Fibroblast of the aortic adventitia (primary cell): Measurements from ENCODE around the gene MAP3K7. TPM values are rescaled to one million over a fixed set of nuclear protein-coding genes. Genes with fewer than 3 reads are reported as not detected.
A peak's percentile ranks its signal among the peaks of the same experiment; 100 is the strongest.

Experiments
- DNase-seq: peaks from one replicate; pipeline ENCODE4 v3.0.0-alpha.2; 2010; ENCODE audit warnings: low read depth
- H3K4me3 ChIP-seq: 2 replicates; pipeline ENCODE4 v1.5.1; 2011; ENCODE audit warnings: low read depth, mild to moderate bottlenecking, control low read depth, low read length, moderate library complexity
- CTCF ChIP-seq: IDR thresholded peaks from 2 replicates; pipeline ENCODE4 v1.5.1; 2011; ENCODE audit warnings: mild to moderate bottlenecking, low read length, control low read depth, inconsistent platforms; ENCODE audit not compliant: insufficient read depth
- total RNA-seq: library from RNA; depleted of rRNA; stranded (reverse); fragments of >200 nt; gene quantifications from 2 replicates; pipeline ENCODE4 v1.2.3, GENCODE V29; 2012; ENCODE audit warnings: low replicate concordance

The MAP3K7 gene
- total RNA-seq, 1 donor: 36.0 TPM

GRCh38 chr6:90480666-90481065 is 106.2 kb downstream of the MAP3K7 start:
- TF ChIP-seq CTCF: no peak
- no peak overlapping the region for H3K4me3 ChIP-seq
- DNase-seq: no peak

GRCh38 chr6:90479603-90479926 is 107.3 kb downstream of the MAP3K7 start:
- TF ChIP-seq CTCF: no peak
- DNase-seq: no peak
- H3K4me3 ChIP-seq: no peak overlapping the region

GRCh38 chr6:90478789-90479602 is 107.9 kb downstream of the MAP3K7 start:
- DNase-seq: peak; percentile 96
- H3K4me3 ChIP-seq: no peak overlapping the region
- peak; percentile 83 for TF ChIP-seq CTCF

- no peak for TF ChIP-seq CTCF
- no peak for DNase-seq
- no peak overlapping the region for H3K4me3 ChIP-seq
These were observed 108.6 kb downstream of the MAP3K7 start for GRCh38 chr6:90478278-90478677.

- TF ChIP-seq CTCF: no peak
- DNase-seq: no peak
- no peak overlapping the region for H3K4me3 ChIP-seq
These were observed 109.5 kb downstream of the MAP3K7 start for GRCh38 chr6:90477366-90477765.

- no peak overlapping the region for H3K4me3 ChIP-seq
- TF ChIP-seq CTCF: no peak
- no peak for DNase-seq
These were observed 114.2 kb downstream of the MAP3K7 start for GRCh38 chr6:90472716-90473115.

- no peak for TF ChIP-seq CTCF
These were observed 115.6 kb downstream of the MAP3K7 start for GRCh38 chr6:90471263-90471662.

More at GRCh38 chr6:90471263-90471662, 115.6 kb downstream of the MAP3K7 start:
- no peak for DNase-seq
- no peak overlapping the region for H3K4me3 ChIP-seq
